Measurements from ENCODE around the gene G3BP2.

GRCh38 chr4:75672461-75673026, 667 bp downstream of the G3BP2 start:
- TF ChIP-seq USF2 (IDR thresholded peaks at IDR 0.05) (no peak), CTCF (IDR thresholded peaks at IDR 0.05) (no peak), CEBPB (IDR thresholded peaks at IDR 0.05) (no peak), POLR2A (IDR thresholded peaks at IDR 0.05; ENCODE audit: low read length) (no peak), MAX (IDR thresholded peaks at IDR 0.05) (no peak), ZNF302 (CRISPR knock-in tag; IDR thresholded peaks at IDR 0.05) (no peak), KDM1A (IDR thresholded peaks at IDR 0.05; ENCODE audit: low read depth) (no peak), ESRRA (IDR thresholded peaks at IDR 0.05; ENCODE audit: borderline replicate concordance, low read length) (no peak)

All from A549 (cell line).